ENCODE measurements around the gene SERPIND1.

The SERPIND1 gene

GRCh38 chr22:20833225-20833665 is 59.3 kb downstream of the SERPIND1 start:
- in situ Hi-C loops (cut with MboI; ENCODE audit: low pct_unique_long_range_greater_than_20kb, low sequenced_read_pairs) = no loop called here
- DNase-seq = no peak

- in situ Hi-C loops (cut with MboI; ENCODE audit: low pct_unique_long_range_greater_than_20kb, low sequenced_read_pairs) = no loop called here
- DNase-seq = no peak
Observed at GRCh38 chr22:20834206-20834605, 60.3 kb downstream of the SERPIND1 start.

GRCh38 chr22:20834725-20835124 is 60.8 kb downstream of the SERPIND1 start:
- DNase-seq = no peak
- in situ Hi-C loops (cut with MboI; ENCODE audit: low pct_unique_long_range_greater_than_20kb, low sequenced_read_pairs) = no loop called here
